Amygdala (tissue), 56 donors: ENCODE measurements around the gene STYXL2.

ENCODE experiments used
- DNase-seq, 56 donors: peaks; one replicate each; lab custom pipeline; 2025; lab: John Stamatoyannopoulos, UW

The STYXL2 gene

DNA sequence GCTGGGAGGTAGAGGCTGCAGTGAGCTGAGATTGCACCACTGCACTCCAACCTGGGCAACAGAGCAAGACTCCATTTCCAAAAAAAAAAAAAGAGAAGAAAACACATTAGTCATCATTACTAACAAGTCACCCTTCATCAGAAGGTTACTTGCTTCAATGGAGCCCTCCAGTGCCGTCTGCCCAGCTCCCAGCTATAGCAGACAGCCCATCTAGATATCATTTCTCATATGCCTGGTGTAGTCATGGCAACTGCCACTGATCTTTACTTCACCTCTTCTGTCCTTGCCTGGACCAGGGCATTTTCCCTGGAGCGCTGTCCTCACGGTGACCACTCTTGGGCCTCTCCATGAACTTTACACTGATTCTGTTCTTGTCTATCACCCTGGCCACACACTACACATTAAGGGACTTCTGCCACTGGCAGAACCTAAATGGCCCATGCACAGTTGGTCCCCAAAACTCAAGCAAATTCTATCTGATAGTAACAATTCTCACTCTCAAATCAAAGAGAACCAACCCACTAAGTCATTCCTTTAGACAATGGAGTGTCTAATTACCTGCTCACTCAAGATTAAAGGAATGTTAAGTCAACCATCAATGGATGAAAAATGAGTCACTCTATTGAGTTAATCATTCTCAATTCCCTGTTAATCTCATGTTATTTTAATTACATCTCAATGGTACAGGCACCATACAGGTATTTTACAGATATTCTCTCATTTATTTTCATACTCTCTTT is 16.6 kb upstream of the STYXL2 start:
- DNase-seq = no peak

DNA sequence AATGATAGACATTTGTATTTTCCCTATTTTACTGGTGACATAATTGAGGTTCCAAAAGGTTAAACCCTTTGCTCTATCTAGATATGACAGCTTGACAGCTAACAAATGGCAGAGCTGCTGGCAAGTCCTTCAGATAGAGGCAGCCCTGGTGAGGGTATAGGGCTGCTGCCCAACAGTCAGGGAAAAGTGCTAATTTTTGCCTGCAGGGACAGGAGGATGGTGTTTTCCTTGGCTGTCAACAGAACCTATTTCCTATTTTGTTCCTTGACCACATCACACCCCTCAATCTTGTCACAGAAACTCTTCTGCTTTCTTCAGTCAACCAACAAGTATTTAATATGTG is 16.0 kb upstream of the STYXL2 start:
- DNase-seq = no peak

DNA sequence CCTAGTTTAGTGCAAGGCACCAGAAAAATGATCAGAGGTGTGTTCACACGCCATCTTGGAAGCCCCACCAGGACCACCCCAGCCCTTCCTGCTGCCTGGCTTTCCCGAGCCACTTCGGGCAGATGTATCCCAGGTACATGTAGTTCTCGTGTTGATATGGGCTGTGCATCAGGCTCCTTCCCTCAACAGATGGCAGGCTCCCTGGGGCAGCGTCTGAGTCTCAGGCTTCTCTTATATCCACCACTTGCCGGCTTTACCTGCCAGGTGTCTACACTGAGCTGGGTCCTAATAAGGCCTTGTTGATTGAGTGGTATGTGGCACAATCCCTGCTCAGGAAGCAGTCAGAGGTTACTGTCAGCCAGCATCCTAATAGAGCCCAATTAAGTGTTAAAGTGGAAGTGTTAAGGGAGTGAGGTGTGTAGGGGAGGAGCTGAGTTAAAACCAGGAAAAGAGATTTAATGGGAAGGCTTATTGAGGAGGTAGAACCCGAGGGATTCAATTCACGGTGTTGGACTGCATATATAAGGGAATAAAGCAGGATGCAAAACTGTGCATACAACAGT is 12.2 kb upstream of the STYXL2 start:
- DNase-seq = no peak

DNA sequence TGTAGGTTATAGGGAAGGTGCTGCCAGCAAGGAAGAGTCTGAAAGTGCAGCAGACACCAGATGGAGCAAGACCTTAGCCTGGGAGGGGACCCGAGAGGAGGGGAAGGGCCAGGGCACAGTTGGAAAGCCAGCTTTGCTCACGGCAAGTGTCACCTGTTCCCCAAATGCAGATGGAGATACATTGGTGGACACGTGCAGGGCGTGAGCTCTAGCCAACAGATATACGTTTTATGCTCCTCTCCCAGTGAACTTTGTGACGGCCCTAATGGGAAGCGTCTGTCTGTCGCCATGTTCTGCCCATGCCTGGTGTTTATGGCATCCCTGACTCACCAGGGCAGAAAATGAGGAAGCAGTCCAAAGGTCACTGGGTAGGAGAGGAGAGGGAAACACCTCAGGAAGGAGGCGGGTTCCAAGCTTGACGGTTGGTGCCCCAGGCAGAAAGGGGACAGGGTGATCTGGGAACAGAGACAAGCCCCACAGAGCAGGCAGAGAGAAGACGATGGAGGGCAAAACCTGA is 11.3 kb upstream of the STYXL2 start:
- DNase-seq = no peak

DNA sequence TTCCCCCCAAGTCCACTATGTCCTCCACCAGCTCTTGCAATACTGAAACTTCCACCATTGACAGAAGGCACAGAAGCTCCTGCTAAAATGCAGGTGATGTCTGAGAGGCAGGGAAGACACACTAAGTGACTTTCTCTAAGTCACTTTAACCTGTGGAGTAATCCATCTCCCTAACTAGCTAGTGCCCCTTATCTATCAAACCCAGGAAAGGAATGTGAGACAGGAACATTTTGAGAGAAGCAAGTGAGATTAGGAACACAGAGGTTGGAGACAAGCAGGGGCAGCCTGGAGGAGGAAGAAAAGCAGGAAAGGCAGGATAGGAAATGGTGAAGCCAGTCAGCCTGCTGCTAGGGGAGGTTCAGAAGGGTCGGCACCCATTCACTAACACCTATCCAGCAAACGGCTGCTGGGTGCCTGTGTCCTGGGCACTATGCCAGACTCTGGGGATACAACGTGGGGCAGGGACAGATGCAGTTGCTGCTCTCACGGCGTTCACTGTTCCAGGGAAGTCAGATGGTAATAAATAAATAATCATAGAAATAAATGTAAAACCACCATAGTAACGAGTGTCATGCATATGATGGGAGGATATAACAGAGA is 10.7 kb upstream of the STYXL2 start:
- DNase-seq = no peak

DNA sequence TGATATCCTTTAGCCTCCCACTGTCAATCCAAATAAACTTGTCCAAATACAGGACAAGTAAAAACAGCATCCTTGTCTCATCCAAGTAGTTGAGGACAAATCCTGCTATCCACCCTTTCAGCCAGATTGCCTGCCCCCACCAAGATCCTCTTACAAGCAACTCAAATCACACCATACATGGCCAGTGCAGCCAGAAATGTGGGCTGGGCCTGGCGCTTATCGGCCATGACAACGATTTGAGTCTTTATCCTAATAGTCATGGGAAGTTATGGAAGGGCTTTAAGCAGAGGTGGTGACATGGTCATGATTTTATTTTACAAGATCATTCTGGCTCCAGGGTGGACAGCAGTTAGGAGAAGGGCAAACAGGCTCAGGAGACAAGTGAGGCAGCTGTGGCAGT is 10.0 kb upstream of the STYXL2 start:
- no peak for DNase-seq

DNA sequence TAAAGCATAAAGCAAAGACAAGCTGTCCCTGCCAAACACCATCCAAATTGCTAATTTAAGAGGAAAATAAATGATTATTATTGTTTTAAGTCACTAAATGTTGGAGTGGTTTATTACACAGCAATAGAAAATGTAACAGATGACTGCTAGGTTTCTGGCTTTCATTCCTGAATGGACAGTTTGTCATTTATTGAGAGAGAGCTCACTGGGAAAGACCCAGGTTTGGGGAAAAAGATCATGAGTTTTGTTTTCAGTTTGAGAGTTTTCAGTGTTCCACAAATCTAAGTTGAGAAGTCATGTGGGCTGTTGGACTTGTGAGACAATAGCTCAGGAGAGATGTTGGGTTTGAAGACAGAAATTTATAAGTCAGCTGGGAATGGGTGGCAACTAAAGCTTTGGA is 9.1 kb upstream of the STYXL2 start:
- DNase-seq = no peak

DNA sequence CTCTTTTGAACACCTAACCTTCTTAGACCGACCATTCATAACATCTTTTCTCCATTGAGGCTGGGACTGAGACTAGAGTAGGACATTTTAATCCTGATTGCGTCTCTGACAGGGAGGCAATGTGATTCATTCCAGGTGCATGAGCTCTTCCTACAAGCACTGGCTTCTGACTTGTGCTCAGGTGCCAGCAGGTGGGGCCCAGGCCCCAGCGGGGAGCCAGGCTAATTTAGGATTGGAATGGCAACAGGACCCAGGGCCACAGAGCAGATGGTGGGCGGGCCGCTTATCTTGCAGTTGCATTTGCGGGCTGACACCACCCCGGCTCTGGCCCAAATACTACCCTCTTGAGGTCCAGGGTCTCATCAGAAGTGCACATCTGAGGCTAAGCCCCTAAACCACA is 7.8 kb upstream of the STYXL2 start:
- no peak for DNase-seq

DNA sequence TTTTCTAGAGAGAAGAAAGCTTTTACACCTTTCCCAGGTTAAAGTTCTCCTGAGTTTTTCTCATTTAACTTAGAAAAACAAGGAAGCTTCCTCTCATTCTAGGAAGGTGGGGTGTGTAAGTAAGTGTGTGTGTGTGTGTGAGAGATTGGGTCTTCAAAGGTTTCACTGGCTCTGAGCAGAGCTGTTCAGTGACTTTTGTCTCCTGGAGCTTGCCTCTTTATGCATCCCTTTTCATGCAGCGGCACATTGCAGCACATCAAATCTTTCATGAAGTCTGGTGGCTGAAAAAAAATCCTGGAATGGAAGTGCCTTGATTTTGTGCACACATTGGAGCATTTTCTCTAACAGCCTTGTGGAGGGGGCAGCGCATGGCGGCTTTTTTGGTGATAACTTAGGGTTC is 7.1 kb upstream of the STYXL2 start:
- DNase-seq = no peak

DNA sequence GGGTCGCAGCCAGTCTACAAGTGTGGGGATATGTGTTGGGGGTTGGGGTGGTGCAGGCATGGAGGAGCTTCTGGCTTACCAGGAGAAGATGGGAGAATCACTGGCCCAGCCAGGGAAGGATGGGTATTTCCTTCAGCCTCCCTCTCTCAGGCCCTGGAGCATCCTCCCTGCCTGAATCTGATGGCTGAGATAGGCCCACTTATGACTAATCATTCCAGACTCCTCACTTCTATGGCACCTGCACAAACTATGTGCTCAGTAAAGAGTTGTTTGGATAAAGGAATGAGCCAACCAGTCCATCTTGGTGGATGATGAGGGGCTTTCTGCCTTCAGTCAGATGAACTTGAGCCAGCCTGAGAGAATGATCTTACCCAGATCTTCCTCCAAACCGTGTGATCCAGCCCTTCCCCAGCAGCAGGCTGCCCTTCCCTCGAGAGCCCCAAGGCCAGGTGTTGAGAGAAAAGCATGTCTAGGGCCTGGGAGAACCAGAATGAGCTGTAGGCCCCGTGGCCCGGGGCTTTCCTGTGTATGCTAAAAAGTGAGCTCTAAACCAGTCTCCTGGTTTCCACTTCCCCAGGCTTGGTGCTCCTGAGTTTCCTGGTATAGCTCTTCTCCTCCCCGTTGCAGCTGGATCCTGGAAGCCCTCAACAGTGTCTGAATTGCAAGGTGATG is 5.0 kb upstream of the STYXL2 start:
- DNase-seq = no peak

DNA sequence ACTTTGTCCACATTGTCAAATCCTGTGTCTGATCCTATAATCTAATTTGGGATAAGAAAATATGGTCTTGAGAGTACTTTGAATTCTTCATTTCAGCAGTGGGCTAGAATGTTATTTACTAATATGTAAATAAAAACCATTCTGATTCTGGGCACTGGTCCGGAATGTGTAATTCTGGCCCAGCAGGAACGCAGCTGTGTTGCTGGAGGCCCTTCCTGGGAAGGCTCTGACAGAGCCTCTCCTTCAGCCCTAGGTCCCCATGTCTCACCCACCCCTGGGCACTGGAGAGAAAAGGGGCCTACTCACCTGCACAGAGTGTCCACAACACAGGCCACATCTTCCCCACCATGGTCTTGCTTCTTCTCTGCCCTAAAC is 3.9 kb upstream of the STYXL2 start:
- no peak for DNase-seq

DNA sequence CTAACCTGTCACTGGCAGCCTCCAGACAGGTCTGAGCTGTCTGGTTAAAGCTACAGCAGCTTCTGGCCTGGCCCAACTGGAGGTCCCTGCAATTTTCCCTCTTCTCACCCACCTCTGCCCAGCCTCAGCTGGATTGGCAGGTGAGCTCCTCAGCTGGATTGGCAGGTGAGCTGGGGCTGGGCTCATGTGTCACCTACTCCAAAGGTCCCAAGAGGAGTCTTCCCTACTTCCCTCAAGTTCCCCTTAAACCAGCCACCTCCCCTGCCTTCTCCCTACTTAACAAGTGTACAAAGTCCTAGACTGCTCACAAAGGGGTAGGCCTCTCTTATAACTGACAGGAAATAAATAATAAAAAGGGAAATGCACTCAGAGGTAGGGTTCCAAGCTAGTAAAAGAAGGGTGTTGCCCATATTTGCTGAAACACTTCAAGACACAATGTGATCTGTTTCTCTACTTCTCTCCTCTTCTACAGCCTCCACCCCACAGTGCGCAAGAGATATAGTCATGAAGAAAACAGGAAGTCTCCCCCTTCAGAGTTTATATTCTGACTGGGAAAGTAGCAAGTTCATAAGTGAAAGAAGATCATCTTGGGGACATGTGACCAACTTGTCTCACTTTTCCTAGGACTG is 3.4 kb upstream of the STYXL2 start, which contains the start of gene GPA33:
GPA33 (minus strand) TSS at position 64 of the 629 bp plus-strand sequence. CDS start 90 bp downstream, outside the sequence.
- no peak for DNase-seq

DNA sequence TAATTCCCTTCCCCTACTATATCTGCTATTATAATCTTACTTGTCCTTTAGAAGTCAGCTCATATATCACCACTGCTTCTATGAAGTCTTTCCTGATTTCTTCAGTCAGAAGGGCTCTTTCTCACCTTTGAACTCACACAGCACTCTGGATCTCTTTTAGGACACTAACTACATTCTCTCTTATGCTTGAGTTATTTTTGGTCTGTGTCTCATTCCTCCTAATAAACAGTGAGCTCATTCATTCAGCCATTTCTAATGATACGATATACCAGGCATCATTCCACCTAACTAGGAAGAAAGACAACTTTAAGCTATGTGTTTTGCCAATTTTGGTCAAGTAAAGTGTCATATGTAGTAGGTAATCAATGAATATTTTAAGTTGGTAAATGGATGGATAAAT is 1.2 kb upstream of the STYXL2 start:
- no peak for DNase-seq

DNA sequence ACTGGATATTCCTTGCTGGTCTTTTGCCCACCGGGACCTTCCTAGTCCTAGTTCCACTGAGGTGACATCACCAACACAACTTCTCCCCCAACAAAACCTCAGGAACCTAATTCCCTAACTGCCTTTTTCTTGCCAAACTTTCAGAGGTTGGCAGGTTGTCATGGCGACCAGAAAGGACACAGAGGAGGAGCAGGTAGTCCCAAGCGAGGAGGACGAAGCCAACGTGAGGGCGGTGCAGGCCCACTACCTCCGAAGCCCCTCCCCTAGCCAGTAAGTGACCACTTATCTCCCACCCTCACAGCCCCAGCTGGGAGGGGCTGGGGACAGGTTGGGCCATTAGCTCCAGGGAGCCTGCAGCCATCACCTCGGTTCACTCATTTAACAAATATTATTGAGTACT is 815 bp downstream of the STYXL2 start:
- DNase-seq = no peak

DNA sequence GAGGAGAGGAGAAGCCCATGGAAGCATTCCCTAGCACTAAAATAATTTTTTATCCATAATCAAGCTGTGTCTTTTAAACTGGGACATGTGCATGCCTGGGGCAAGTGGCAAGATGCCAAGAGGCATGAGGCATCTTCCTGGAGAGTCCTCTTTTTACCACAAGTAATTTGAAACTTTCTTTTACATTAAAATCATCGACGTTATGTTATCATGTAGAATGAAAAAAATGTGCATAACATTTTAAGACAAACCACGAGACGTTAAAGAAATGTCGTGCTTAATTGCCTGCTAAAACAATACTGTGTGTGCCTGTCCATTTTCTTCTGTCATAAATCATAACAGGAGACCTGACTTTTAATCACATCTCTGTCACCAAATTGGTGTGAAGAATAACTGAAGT is 1.5 kb downstream of the STYXL2 start:
- no peak for DNase-seq

DNA sequence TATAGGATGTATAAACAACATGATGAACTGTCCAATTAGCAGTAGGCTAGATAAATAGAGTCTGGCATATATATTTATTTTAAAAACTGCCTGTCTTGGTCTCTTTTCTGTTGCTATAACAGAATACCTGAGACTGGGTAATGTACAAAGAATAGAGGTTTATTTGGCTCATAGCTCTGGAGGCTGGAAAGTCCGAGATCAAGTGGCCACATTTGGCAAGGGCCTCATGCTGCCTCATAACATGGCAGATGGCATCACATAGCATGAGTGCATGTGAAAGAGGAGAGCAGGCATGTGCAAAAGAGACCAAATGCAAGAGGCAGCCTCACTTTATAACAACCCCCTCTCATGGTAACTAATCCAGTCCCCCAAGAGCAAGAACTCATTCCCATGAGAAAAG is 6.0 kb downstream of the STYXL2 start:
- no peak for DNase-seq

DNA sequence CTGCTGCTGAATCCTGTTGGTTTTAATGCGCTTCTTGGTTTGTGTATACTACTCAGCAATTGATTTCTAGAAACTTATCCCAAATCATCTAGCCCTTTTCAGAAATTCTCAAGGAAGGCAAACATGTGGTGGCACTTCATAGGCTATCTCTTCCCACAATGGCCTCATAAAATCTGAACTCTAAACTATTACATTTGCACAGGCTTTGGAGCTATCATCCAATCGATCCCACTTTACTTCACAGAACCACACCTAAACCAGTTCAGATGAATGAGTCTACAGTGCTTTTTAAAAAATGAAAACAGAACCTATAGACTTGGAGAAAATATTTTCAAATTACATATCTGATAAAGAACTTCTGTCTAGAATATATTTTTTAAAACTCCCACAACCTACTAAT is 6.9 kb downstream of the STYXL2 start:
- no peak for DNase-seq

DNA sequence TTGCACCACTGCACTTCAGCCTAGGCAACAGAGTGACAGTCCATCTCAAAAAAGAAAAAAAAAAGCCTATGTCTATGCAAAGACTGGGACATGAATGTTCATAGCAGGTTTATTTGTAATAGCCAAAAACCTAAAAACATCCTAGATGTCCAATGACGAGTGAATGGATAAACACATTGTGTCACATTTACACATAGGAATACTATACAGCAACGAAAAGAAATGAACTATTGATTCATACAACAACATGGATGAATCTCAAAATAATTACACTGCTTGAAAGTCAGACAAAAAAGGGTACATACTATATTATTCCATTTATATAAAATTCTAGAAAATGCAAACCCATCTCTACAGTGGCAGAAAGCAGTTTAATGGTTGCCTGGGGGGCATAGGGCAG is 7.9 kb downstream of the STYXL2 start:
- no peak for DNase-seq

DNA sequence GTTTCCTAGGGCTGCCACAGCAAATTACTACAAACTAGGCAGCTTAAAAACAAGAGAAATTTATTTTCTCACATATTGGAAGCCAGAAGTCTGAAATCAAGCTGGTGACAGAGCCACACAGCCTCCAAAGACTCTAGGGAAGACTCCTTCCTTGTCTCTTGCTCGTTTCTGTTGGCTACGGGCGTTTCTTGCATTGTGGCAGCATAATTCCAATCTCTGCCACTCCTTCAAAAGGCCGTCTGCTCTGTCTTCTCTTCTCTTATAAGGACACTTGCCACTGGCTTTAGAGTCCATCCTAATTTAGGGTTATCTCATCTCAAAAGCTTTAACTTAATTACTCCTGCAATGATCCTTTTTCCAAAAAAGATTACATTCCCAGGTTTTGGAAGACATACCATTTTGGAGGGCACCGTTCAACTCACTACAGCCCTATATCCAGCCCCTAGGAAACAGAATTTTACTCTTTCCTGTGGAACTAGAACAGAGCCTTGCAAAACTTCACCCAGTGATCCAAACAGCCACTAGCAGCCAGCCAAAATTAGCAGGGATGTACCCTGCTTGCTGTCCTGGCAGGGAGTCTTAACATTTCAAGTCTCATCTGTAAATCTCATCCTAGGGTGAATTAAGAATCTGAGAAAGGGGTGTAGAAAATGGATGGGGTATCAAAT is 9.2 kb downstream of the STYXL2 start:
- no peak for DNase-seq

DNA sequence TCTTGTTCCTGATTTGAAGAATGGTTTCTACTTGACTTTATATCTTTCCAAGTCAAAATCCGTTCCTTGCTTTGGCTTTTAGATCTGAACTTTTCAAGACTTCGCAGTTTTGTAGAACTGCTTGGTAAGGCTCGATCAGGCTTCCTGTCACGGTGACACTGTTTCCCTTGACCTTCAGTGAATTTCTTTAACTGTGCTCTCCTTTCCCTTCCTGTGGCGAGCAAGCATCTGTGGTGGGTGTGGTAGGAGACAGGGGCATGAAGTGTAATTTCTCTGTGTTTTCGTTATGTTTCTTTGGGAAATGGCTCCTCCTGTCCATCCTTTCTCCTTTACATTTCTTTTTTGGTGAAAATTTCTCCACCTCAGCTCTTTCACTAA is 10.4 kb downstream of the STYXL2 start:
- DNase-seq = no peak
